Measurements from ENCODE around the gene MRTO4. TPM values are rescaled to one million over a fixed set of nuclear protein-coding genes. Genes with fewer than 3 reads are reported as not detected.
"Not testable (repeated sequence)": the region's sequence is repeated elsewhere in the genome, so short reads cannot be mapped to it uniquely, and the experiment has no call there.

The MRTO4 gene
- polyA plus RNA-seq (ENCODE audit: insufficient read length in 4 of 4): 10 to 100 TPM; 27.0 to 29.3 (median 28.2) TPM

DNA sequence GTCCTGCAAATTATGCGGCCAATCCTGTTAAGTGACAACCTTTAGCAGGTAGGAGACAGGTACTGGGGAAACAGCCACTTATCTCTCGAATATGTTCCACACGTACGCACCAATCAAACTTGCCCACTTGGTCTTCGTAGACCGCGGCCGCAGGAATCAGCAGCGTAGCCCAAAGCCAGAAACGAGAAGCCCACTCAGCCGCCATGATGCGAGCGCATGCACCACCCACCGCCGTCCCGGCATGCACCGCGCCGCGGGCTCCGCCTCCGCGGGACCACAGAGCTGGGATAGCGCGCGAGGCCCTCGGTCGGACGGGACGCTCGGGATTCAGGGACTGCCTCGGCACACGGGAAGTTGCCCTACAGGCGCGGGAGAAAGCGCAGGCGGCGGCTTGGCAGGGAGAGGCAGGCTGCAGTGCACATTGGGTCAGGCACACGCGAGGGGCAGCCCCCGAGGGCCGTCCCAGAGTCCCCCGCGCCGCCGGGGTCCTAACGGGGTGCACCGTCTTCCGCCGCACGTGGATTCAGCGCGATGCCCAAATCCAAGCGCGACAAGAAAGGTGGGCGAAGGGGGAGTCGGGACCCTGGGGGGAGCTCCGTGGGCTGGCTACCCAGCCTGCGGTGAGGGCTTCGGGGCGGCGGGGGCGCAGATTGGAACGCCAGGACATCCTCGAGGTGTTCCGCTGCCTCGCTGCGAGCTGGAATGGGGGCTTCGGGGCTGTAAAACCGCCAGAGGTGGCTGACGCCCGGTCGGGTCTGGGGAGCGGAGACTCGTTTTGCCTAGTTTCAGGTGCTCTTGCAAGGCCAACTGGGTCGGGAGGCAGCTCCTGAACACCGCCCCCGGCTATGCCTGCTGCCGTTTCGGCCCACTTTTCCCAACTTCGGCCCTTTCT is at the start of gene MRTO4, which contains the start of gene EMC1:
Gene MRTO4, plus strand, starts transcription at position 501 of the 892 bp plus-strand sequence. Its CDS starts 31 bp downstream, at position 532.
Gene EMC1, minus strand, starts transcription at position 220 of the 892 bp plus-strand sequence. Its CDS starts 15 bp downstream, at position 205.
- peak; percentile 67 to 85 (median 72) for DNase-seq (ENCODE audit: low read depth in 4 of 4, low spot score in 3 of 4)

DNA sequence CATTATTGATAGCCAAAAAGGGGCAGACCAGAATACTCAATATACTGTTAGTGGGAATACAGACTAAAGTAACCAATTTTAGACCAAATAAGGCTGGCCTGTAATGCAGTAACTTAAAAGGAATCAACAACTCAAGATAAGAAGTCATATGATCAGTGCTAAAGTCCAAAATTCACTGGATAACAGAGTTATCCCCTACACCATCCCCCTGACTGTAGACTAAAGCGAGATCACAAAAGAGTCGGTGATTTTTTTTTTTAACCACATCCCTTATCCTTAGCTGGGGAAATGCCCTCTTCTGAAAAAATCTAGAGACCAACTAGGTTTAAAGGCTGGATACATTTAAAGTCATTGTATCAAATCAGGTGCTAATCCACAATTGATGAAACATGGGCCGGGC is 49.2 kb upstream of the MRTO4 start:
- DNase-seq (ENCODE audit: low read depth in 4 of 4, low spot score in 3 of 4): no peak

- no peak for DNase-seq (ENCODE audit: low read depth in 4 of 4, low spot score in 3 of 4)
Observed at GRCh38 chr1:19203440-19203839, 48.2 kb upstream of the MRTO4 start.

GRCh38 chr1:19204446-19205266 is 46.9 kb upstream of the MRTO4 start:
- DNase-seq (ENCODE audit: low read depth in 4 of 4, low spot score in 3 of 4): no peak

- no peak for DNase-seq (ENCODE audit: low read depth in 4 of 4, low spot score in 3 of 4)
Observed at GRCh38 chr1:19205403-19205802, 46.2 kb upstream of the MRTO4 start.

GRCh38 chr1:19205845-19206244 is 45.8 kb upstream of the MRTO4 start:
- no peak for DNase-seq (ENCODE audit: low read depth in 4 of 4, low spot score in 3 of 4)

GRCh38 chr1:19206947-19207346 is 44.7 kb upstream of the MRTO4 start:
- DNase-seq (ENCODE audit: low read depth in 4 of 4, low spot score in 3 of 4): no peak

- no peak for DNase-seq (ENCODE audit: low read depth in 4 of 4, low spot score in 3 of 4)
Observed at GRCh38 chr1:19208710-19209438, 42.7 kb upstream of the MRTO4 start.

DNA sequence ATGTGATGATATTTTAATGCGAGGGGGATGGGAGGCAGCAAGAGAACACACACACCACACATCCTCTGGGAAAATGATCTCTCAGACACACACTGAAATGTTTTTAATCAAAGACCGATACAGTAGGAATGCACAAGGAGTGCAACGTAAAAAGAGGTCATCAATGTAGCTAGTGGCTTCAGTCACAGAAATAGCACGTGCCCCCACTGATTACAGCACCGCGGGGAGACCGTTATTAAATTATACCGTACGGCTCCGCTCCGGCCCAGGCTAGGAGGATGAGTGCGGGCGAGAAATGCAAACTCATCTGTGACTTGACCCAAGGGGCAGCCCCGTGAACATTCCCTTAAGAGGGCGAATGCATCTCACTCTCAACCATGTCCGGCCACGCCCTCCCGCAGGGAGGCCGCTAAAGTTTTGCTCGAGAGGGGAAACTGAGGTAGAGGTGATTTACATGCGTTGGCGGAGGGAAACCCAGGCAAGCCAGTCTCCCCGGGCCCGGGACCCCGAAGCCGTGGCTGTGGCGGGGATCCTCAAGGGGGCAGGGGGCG is 42.1 kb upstream of the MRTO4 start:
- DNase-seq (ENCODE audit: low read depth in 4 of 4, low spot score in 3 of 4): peak in 1 of 4 donors; percentile 21

GRCh38 chr1:19209990-19210771 is 41.4 kb upstream of the MRTO4 start, which contains the start of gene UBR4:
Gene UBR4 (minus strand): TSS chr1:19210266. CDS start chr1:19210248, 18 bp downstream.
- DNase-seq (ENCODE audit: low read depth in 4 of 4, low spot score in 3 of 4): peak; percentile 89 to 94 (median 90)

GRCh38 chr1:19210772-19211549 is 40.6 kb upstream of the MRTO4 start:
- no peak for DNase-seq (ENCODE audit: low read depth in 4 of 4, low spot score in 3 of 4)

- no peak for DNase-seq (ENCODE audit: low read depth in 4 of 4, low spot score in 3 of 4)
Observed at GRCh38 chr1:19212167-19212566, 39.4 kb upstream of the MRTO4 start.

- no peak for DNase-seq (ENCODE audit: low read depth in 4 of 4, low spot score in 3 of 4)
Observed at GRCh38 chr1:19213580-19213979, 38.0 kb upstream of the MRTO4 start.

- DNase-seq (ENCODE audit: low read depth in 4 of 4, low spot score in 3 of 4): not testable (repeated sequence)
Observed at GRCh38 chr1:19216585-19216984, 35.0 kb upstream of the MRTO4 start.

- DNase-seq (ENCODE audit: low read depth in 4 of 4, low spot score in 3 of 4): no peak
Observed at GRCh38 chr1:19219451-19219850, 32.2 kb upstream of the MRTO4 start.

GRCh38 chr1:19220080-19220846 is 31.3 kb upstream of the MRTO4 start:
- no peak for DNase-seq (ENCODE audit: low read depth in 4 of 4, low spot score in 3 of 4)

DNA sequence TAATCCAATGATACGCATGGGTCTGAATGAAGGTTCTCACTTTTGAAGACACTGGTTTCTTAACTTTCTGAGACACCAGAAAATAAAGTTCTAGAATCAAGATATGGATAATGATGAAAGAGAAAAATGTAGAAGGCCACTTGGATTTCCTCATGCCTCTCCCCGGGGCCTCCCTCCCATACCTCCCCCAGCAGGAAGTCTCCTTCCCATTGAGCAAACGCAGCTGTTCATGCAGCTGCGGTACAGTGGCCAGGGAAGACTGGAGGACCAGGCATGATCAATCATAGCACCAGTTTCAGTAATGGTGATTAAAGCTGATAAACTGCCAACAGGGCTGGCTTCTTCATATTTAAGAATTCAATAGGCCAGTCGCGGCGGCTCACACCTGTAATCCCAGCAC is 30.6 kb upstream of the MRTO4 start:
- DNase-seq (ENCODE audit: low read depth in 4 of 4, low spot score in 3 of 4): peak in 1 of 4 donors; percentile 21

DNA sequence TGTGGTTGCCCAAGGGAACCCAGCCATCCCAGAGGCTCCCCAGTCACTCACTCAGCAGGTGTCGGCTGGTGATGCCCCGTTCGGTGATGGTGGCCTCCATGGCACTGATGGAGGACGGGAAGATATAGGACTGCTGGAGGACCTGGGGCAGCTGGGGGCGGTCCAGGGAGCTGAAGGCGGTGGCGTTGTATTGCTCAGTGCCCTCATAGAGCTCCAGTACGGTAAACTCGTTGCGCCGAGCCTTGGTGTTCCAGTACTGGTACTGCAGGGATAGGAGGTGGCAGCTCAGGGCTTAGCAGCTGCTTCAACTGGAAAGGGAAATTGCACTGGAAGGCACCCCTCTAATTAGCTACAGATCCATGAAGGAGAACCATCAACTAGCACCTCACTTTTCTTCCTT is 29.0 kb upstream of the MRTO4 start:
- no peak for DNase-seq (ENCODE audit: low read depth in 4 of 4, low spot score in 3 of 4)
